GM18511 (cell line): ENCODE results near the gene ITPRID1.
"Not testable (repeated sequence)": the region's sequence is repeated elsewhere in the genome, so short reads cannot be mapped to it uniquely, and the experiment has no call there.

Source experiments
- ATAC-seq: cut with Tn5 transposase; IDR thresholded peaks from one replicate; pipeline ENCODE4 v1.9.1; 2021; ENCODE audit warnings: mild to moderate bottlenecking, moderate library complexity; ENCODE audit not compliant: unreplicated experiment

Gene ITPRID1

GRCh38 chr7:31513790-31514189, at the start of gene ITPRID1:
Gene ITPRID1, plus strand, starts transcription at chr7:31514090. Its CDS starts 38,935 bp downstream, at chr7:31553025.
- no peak for ATAC-seq

GRCh38 chr7:31464601-31465000, 49.3 kb upstream of the ITPRID1 start:
- ATAC-seq: no peak

- peak; percentile 62 for ATAC-seq
Observed at GRCh38 chr7:31465285-31465684, 48.6 kb upstream of the ITPRID1 start.

GRCh38 chr7:31466036-31466435, 47.9 kb upstream of the ITPRID1 start:
- ATAC-seq: peak; percentile 60

GRCh38 chr7:31470883-31471282, 43.0 kb upstream of the ITPRID1 start:
- not testable (repeated sequence) for ATAC-seq

GRCh38 chr7:31475368-31475767, 38.5 kb upstream of the ITPRID1 start:
- ATAC-seq: no peak

GRCh38 chr7:31476073-31476745, 37.7 kb upstream of the ITPRID1 start:
- no peak for ATAC-seq

GRCh38 chr7:31476941-31477677, 36.8 kb upstream of the ITPRID1 start:
- ATAC-seq: no peak

GRCh38 chr7:31478018-31478417, 35.9 kb upstream of the ITPRID1 start:
- ATAC-seq: no peak

GRCh38 chr7:31478721-31479120, 35.2 kb upstream of the ITPRID1 start:
- peak; percentile 95 for ATAC-seq

GRCh38 chr7:31487071-31487470, 26.8 kb upstream of the ITPRID1 start:
- ATAC-seq: no peak

GRCh38 chr7:31487476-31487875, 26.4 kb upstream of the ITPRID1 start:
- no peak for ATAC-seq

- ATAC-seq: peak; percentile 97
Observed at GRCh38 chr7:31488562-31489203, 25.2 kb upstream of the ITPRID1 start.

- ATAC-seq: no peak
Observed at GRCh38 chr7:31490796-31491314, 23.0 kb upstream of the ITPRID1 start.

- no peak for ATAC-seq
Observed at GRCh38 chr7:31492086-31492485, 21.8 kb upstream of the ITPRID1 start.

- no peak for ATAC-seq
Observed at GRCh38 chr7:31493714-31494181, 20.1 kb upstream of the ITPRID1 start.

- ATAC-seq: no peak
Observed at GRCh38 chr7:31494421-31494820, 19.5 kb upstream of the ITPRID1 start.

GRCh38 chr7:31495653-31496052, 18.2 kb upstream of the ITPRID1 start:
- ATAC-seq: no peak

GRCh38 chr7:31497516-31497915, 16.4 kb upstream of the ITPRID1 start:
- no peak for ATAC-seq

- no peak for ATAC-seq
Observed at GRCh38 chr7:31500656-31501055, 13.2 kb upstream of the ITPRID1 start.

- no peak for ATAC-seq
Observed at GRCh38 chr7:31508823-31509222, 5.1 kb upstream of the ITPRID1 start.

- no peak for ATAC-seq
Observed at GRCh38 chr7:31512166-31512565, 1.7 kb upstream of the ITPRID1 start.
